ENCODE results near the gene THAP2. TPM values are rescaled to one million over a fixed set of nuclear protein-coding genes. Genes with fewer than 3 reads are reported as not detected.

The THAP2 gene
- total RNA-seq, 3 donors from 2014 or later (not counting 1 experiment from before 2014, with no cell fraction given) = 17.2 to 34.2 (median 31.1) TPM

DNA sequence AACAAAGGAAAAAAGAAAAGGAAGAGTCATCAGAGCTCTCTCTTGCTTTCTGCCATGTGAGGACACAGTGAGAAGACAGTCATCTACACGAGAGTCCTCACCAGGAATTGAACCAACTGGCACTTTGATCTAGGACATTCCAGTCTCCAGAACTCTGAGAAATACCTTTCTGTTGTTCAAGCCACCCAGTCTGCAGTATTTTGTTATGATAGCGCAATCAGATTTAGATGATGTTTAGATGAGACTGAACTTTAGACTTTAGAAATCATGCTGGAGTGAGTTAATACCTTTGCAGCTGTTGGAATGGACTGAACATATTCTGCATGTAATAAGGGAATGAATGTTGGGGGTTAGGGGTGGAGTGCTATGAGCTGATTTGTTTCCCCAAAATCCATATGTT is 62.4 kb downstream of the THAP2 start:
- Mint-ChIP-seq H3K27me3 (ENCODE audit: low read depth in 2 of 2) (peaks cover 7 to 19% of the 10 kb centered on the region in 2 donors), H3K36me3 (no peaks in the 10 kb centered on the region), H3K9me3 (no peaks in the 10 kb centered on the region), H3K4me3 (no peak overlapping the region), H3K4me1 (no peaks in the 10 kb centered on the region), H3K27ac (no peak overlapping the region)
- TF ChIP-seq, protein P1, sequence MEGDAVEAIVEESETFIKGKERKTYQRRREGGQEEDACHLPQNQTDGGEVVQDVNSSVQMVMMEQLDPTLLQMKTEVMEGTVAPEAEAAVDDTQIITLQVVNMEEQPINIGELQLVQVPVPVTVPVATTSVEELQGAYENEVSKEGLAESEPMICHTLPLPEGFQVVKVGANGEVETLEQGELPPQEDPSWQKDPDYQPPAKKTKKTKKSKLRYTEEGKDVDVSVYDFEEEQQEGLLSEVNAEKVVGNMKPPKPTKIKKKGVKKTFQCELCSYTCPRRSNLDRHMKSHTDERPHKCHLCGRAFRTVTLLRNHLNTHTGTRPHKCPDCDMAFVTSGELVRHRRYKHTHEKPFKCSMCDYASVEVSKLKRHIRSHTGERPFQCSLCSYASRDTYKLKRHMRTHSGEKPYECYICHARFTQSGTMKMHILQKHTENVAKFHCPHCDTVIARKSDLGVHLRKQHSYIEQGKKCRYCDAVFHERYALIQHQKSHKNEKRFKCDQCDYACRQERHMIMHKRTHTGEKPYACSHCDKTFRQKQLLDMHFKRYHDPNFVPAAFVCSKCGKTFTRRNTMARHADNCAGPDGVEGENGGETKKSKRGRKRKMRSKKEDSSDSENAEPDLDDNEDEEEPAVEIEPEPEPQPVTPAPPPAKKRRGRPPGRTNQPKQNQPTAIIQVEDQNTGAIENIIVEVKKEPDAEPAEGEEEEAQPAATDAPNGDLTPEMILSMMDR (IDR thresholded peaks at IDR 0.05) = no peak
- Histone ChIP-seq H3K9me3 (ENCODE audit: control insufficient read depth, insufficient read depth, low read length) (no peaks in the 10 kb centered on the region), H3K27me3 (ENCODE audit: control insufficient read depth, insufficient read depth, low read length) (no peaks in the 10 kb centered on the region), H3K27ac (ENCODE audit: low read length) (no peak overlapping the region), H3K4me3 (ENCODE audit: low read length) (no peak overlapping the region), H3K36me3 (ENCODE audit: control insufficient read depth, insufficient read depth, low read length) (no peaks in the 10 kb centered on the region), H3K4me1 (ENCODE audit: control insufficient read depth, insufficient read depth, low read length) (no peaks in the 10 kb centered on the region)
- 87% methylated on average over 2 of the region's 2 CpGs for WGBS (ENCODE audit: insufficient coverage)
- DNase-seq (no peak), ATAC-seq (no peak)
- intact Hi-C loops (cut with micrococcal nuclease) = no loop called here

DNA sequence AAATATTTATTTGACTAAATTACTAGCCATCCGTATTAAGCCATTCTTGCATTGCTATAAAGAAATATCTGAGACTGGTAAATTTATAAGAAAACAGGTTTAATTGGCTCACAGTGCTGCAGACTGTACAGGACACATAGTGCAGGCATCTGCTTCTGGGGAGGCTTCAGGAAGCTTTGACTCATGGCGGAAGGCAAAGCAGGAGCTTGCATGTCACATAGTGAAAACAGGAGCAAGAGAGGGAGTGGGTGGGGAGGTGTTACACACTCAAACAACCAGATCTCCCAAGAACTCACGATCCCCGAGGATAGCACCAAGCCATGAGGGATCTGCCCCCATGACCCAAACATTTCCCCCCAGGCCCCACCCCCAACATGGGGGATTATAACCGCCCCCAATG is 63.9 kb downstream of the THAP2 start:
- no peaks in the 10 kb centered on the region for H3K27me3 ChIP-seq (ENCODE audit: control insufficient read depth, insufficient read depth, low read length)
- TF ChIP-seq, protein P1 (IDR thresholded peaks at IDR 0.05) = no peak
- H3K4me1 ChIP-seq (ENCODE audit: control insufficient read depth, insufficient read depth, low read length) = no peaks in the 10 kb centered on the region
- no peaks in the 10 kb centered on the region for H3K9me3 Mint-ChIP-seq
- peaks cover 7 to 20% of the 10 kb centered on the region in 2 donors for H3K27me3 Mint-ChIP-seq (ENCODE audit: low read depth in 2 of 2)
- H3K36me3 Mint-ChIP-seq = no peaks in the 10 kb centered on the region
- ATAC-seq = no peak
- no peaks in the 10 kb centered on the region for H3K36me3 ChIP-seq (ENCODE audit: control insufficient read depth, insufficient read depth, low read length)
- no peak overlapping the region for H3K27ac ChIP-seq (ENCODE audit: low read length)
- no peak for DNase-seq
- H3K4me3 ChIP-seq (ENCODE audit: low read length) = no peak overlapping the region
- intact Hi-C loops (cut with micrococcal nuclease) = no loop called here
- no peaks in the 10 kb centered on the region for H3K9me3 ChIP-seq (ENCODE audit: control insufficient read depth, insufficient read depth, low read length)
- WGBS (ENCODE audit: insufficient coverage) = 89% methylated on average over 2 of the region's 5 CpGs
- H3K4me1 Mint-ChIP-seq = no peaks in the 10 kb centered on the region
- no peak overlapping the region for H3K27ac Mint-ChIP-seq
- H3K4me3 Mint-ChIP-seq = no peak overlapping the region

Other genes with a start within 250 kb of the THAP2 start
- gene LGR5, start 224.5 kb upstream of the THAP2 start, total RNA-seq = not detected
- gene ZFC3H1, start 453 bp upstream of the THAP2 start, total RNA-seq = 100 to 1,000 TPM; 158 to 164 (median 164) TPM
- gene TMEM19, start 21.8 kb downstream of the THAP2 start, total RNA-seq = 10 to 100 TPM; 13.8 to 24.6 (median 18.9) TPM
- 10 to 100 TPM; 62.5 to 84.9 (median 68.7) TPM for gene RAB21, start 90.6 kb downstream of the THAP2 start, total RNA-seq
- 10 to 100 TPM; 52.7 to 65.1 (median 61.6) TPM for gene TBC1D15, start 175.5 kb downstream of the THAP2 start, total RNA-seq

All from natural killer cell (primary cell).